NCI-H82 treated with DMSO at 0.1 percent for 48 hours (cell line): ENCODE measurements around the gene EVX2.

ENCODE experiments used
- DNase-seq: peaks from one replicate; lab custom pipeline; 2025; ENCODE audit not compliant: unreplicated experiment; lab: John Stamatoyannopoulos, UW

EVX2 gene

DNA sequence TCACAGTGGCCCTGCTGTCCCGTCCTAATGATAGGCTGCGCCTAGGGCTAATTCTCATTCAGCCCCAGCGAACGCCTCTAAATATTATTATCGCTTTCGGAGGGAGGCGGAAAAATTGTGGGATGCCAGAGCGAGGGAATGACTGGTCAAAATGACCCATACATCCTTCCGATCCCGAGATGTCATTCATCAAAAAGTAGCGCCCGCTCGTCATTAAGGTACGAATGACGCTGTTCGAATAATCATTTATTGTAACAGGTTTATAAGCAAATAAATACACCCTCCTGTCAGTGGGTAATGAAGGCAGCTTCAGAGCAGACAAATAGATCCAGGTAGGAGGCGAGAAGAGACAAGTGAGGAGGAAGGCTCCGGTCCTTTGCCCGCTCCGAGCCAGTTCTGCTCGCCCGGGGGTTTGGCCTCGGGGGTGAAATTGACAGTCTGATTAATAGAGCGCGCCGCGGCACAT, at the start of gene EVX2:
Gene EVX2, minus strand, starts transcription at position 167 of the 466 bp plus-strand sequence. CDS start 186 bp downstream, outside the sequence.
- no peak for DNase-seq

DNA sequence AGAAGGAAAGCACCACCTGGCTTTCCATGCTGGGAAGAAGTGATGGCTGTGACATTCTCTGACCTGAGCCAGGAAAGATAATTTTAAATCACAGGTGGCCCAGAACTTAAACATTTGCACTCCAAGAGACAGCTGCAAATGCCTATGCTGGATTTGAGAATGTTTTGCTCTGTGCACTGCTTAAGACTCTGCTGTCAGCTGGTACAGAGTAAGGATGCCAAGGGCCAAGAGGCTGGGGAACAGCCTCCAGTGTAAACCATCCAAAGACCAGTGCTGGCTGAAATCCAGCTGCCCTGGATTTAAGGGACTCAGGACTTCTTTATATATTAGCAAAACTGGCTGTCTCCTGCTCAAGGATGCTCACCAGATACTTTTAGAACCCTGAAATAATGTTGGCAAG, 49.6 kb upstream of the EVX2 start:
- no peak for DNase-seq

DNA sequence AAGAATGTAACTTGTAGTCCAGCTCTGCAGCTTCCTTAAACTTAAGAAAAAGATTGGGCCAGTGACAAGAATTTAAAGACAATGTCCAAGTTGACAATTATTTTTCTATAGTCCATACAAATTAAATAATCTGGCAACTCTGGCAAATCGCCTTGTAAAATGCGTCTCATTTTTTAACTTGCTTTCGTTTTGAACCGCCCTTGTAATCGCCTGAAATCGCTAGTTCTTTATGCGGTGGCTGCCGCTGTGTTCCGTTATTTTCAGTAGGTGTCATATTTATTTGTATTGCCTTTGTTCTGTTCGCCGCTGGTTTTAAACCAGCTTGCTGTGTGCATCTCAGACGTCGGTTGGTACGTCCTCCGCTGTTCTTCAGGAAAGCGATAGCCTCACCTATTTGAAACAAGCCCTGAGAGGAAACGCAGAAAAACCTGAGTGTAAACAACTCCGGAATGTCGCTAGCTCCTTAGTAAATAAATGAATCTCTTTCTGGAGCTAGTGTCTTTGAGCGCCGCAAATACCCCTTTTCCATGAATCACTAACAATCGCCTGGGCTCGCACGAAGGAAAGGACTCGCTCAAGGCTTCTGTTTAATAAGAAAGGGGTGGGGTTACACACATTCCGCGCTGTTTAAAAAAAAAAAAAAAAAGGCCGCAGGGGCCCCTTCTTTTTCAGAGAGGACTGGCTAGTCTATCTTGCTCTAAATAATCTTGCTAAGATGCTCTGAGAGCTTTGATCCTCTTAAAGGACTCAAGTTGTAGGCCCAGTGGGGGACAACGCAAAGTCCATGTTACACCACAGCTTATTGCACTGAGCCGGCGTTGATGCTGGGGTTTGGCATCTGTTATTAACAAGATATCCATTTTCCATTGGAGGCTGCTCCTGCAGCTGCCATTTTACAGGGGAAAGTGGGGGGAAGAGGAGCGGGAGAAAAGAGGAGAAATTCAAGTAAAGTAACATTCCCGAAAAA, 48.7 kb upstream of the EVX2 start:
- peak; percentile 75 for DNase-seq

DNA sequence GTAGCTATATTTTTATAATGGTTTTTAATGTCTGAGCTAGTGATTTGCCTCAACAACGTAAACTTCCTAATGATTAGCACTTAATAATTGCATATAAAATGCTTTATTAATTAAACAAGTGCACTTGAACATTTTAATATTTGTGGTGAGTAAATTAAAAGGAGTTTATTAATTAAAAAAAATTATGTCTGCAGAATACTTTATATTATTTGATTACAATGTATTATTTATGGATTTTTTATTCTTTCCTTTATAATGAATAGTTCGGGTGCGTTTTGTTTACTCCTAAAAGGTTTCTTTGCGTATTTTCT, 48.0 kb upstream of the EVX2 start:
- no peak for DNase-seq

DNA sequence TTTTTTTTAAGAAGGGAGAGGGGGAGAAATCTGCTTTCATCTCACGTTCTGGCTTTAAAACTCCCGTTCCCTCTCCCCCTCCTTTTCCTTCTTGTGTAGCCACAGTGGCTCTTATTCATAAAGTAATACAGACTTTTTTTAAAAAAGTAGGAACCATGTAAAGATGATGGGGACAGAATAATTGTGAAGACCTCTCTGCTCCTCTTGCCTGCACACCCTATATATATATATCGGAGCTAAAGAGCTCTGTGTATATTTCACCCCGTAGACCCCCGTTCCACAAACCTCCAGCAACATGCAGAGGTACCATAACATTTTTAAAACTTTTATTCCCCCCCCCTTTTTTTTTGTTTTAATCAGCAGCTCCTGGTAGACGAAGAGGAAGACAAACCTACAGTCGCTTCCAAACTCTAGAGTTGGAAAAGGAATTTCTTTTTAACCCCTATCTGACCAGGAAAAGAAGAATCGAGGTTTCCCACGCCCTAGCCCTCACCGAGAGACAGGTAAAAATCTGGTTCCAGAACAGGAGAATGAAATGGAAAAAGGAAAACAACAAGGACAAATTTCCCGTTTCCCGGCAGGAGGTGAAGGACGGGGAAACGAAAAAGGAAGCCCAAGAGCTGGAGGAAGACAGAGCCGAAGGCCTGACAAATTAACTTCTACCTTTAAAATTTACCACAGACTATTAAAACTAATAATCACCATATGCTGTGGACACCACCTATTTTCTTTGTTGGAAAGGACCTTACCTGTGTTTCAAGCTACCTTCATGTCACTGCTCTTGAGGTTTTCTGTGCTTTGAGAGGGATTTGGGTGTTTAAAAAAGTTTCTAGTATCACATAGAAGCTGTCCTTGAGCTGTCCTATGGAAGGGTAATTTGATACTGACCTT, 47.4 kb upstream of the EVX2 start:
- no peak for DNase-seq

DNA sequence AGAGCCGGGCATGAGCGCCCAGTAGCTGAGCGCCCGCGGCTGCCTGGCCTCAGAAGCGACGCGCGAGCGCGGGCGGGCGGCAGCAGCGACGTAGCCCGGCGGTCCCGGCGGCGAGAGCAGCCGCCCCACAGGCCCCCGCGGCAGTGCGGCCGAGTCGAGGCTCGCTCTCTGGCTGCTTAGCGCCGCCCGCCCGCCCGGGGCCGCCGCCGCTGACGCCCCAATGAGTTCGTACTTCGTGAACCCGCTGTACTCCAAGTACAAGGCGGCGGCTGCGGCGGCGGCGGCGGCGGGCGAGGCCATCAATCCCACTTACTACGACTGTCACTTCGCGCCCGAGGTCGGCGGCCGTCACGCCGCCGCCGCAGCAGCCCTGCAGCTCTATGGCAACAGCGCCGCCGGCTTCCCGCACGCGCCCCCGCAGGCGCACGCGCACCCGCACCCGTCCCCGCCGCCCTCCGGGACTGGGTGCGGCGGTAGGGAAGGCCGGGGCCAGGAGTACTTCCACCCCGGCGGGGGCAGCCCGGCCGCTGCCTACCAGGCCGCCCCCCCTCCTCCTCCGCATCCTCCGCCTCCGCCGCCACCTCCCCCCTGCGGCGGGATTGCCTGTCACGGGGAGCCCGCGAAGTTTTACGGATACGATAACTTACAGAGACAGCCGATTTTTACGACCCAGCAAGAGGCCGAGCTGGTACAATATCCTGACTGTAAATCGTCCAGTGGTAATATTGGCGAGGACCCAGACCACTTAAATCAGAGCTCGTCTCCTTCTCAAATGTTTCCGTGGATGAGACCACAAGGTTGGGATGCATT, 46.6 kb upstream of the EVX2 start:
- DNase-seq, result no peak

DNA sequence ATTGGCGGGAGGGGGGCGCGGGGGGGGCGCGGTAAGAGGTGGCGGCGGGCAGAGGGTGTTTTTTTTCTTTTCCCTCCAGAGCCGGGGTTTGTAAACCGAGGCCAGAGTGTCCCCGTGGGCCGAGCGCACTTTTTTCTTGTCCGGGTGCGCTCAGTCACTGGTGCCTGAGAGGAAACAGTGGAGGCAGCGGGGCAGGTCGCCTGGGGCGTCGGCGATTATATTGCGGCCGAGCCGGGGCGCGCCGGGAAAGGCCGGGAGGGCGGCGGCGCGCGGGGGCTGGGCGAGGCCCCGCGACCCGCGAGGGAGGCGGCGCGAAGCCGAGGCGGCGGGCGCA, 46.0 kb upstream of the EVX2 start:
- no peak for DNase-seq

DNA sequence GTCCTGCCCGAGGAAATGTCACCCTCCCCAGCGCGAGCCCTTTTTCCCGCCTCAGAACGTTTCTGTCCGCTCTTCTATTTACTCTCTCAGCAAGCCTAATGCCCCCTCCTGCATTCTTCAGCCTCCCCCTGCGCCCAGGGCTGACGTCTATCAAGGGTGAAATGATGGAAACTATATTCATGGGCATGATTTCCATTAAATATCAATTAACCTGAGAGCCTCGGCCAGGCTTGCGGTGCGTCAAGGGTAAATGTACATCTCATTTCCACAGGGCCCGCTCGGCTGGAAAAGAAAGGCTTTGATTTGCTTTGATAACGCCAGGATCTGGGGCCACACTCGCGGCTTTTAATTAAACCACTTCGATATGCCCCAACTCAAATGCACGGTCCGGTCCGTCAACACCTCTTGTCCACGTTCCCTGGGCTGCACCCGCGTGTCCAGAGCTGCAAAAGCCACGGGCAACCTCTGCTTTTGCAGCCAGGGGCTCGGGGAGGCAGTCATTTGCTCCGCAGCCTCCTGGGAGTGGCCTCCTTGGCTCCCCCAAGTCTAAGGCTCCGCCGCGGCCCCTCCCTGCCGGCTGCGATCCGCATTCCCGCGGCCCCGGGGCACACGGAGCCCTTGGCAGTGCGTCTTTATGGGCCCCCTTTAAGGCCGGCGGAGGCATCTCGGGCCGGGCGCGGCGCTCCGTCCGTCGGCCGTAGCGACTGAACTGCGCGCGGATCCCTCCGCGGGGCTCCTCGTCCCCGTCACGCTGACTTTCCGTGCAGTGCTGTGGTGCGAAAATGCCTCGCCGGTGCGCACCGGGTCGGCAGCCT, 45.4 kb upstream of the EVX2 start, which contains the start of gene HOXD8:
Gene HOXD8, plus strand, starts transcription at position 724 of the 815 bp plus-strand sequence. CDS start 662 bp downstream, outside the sequence.
- peak; percentile 35 for DNase-seq

DNA sequence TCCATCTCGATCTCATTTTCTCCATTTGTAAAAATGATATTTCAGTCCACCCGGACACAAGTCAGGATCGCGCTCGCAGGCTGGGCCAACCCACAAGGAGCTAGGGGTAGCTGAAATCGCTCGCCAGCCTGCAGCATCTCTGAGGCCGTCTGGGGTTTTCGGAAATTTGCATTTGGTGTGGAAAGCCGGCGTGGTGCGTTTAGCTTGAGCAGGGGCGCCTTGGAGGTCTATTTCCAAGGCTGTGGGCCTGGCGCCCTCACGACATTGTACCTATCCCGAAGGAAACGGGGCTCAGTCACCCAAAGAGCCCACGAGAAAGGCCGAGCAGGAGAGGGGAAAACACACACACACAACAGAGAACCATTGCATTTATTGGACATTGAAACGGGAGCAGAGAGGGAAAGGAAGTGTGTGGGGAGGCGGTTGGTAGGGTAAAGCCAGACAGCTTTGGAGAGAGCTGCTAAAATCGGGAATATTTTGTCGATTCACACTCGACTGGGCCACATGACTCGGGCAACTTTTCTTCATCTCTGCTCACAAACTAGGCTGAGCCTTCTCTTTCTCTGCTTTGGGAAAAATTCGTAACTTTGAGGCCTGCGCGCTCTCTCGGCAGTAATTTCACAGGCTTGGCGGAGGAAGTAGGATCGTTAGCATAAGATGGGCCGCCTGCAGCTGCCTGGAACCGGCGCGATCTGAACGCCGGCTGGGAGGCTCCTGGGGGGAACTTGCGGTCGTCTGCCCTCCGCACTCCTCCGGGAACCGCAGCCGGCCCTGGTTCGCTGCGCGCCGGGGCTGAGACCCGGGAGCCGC, 44.6 kb upstream of the EVX2 start:
- DNase-seq, result no peak

DNA sequence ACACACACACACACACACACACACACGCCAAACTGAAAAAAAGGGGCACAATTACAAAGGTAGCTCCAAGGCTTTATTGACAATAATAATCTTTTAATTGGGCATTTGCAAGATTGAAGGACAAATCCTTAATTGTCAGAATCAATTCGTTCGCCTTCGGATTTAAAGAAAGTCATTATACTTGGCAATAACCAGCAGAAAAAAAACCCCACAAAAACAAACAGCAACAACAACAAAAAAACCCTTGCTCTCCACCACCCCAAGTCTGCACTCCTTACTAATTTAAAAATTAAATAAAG, 44.0 kb upstream of the EVX2 start:
- no peak for DNase-seq

DNA sequence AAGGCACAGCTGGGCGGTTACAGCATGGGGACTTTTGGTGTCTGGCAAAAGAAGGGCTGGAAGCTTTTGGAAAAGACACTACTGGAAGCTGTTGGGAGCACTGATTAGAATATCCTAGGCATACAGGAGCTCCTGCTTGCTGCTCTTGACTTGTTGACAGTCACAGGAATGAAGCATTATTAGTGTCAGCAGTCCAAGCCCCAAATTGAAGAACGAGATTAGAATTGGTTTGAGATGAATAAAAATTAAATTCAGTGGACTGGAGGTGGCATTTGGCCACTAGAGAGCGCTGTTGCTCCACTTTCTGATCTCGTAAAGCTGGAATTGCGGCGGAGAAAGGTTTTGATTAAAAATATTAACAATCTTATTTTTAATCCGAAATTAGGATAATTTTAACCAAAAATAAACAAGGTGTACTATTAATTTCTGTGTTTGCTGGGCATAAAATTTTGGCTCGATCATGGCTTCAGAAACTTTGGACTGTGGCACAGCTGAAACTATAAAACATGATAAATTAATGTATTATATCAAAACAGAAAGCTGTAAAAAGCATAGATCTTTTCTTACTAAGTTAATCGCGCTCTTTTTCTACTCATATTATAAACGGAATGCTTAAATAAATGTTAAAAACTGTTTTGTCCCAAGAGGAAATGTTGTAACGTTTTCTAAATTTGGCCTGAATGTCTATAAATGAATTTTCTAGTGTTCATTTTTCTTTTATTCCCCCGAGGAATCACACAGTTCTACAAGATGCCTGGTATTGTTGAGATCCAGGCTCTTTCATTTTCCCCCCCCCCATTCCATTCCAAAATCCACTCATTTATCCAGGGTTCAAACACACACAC, 43.4 kb upstream of the EVX2 start:
- DNase-seq, result peak; percentile 23

DNA sequence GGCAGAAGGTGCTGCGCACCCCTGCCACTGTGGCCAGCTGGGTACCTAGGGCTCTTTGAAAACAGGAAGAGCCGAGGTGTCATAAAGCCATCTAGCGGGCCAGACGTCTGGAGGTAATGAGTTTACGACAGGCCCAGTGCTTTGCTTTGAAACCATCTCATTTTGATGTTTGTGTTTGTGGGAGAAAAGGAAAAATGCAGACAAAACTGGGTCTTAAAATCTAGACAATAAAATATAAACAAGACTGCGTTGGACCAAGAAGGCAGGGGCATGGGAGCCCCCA, 42.0 kb upstream of the EVX2 start:
- no peak for DNase-seq

DNA sequence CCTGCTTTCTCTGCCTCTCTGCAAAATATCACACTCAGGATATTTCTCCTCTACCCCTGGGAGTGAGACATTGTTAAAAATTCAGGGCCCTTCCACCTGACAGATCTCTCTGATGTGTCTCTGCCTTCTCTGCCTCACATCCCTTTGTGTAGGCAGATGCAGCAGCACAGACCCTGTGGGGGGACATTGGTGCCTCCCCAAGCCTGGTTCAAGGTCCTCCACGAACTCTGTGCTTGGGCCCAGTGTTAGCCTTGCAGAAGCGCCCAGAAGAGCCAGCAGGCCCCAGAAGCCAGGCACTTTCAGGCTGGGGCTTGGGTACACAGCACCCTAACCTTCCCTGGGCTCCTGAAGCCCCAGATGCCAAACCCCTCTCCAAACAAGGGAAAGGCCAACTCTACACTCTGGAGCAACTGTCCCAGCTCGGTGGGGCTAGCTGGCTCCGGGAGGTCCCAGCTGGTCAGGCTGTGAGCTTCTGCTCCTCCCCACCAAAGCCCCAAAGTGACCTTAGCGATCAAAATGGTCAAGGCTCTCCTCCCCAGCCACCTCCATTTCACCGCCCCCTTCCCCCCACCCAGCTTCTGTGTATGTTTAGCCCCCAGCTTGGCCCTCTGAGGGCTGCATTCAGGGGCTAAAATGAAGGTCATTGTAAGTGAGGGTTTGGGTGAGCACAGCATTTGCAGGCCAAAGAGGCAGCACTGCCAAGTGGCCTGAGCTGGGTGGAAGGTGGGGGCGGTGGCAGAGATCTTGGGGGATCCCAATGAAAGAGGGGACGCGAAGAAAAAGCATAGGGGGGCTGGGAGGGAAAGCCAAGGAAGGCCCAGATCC, 41.4 kb upstream of the EVX2 start:
- DNase-seq, result no peak

DNA sequence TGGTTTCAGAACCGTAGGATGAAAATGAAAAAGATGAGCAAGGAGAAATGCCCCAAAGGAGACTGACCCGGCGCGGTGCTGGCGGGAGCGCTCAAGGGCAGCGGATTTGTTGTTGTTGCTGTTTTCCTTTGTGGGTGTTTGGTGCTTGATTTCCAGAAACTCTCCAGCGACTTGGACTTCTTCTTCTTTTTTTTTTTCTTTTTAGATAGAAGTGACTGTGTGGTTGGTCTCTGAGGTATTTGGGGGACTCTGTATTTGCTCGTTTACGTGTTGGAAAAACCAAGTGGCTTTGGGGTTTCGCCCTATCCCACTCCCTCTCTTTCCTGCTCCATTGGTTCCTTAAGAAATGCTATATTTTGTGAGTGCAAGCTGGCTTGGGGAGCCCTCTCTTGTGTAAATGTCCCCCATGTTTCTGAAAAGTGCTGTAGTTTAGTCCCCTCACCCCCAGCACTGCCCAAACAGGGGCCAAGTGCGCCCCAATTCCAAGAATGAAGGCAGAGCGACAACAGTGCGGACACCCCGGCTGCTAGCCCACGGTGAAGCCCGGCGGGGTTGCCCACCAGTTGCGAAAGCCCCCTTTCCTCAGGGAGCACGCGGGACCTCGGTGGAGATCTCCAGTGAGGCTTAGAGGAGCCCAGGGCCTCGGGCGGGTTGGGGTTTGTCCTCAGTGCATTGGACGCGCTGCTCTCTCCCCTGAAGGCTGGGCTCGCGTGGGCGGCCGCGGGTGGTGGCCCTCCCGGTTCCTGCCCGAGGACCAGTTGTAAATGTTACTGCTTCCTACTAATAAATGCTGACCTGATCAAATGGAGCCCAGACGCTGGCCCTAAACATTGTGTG, 40.6 kb upstream of the EVX2 start:
- no peak for DNase-seq

DNA sequence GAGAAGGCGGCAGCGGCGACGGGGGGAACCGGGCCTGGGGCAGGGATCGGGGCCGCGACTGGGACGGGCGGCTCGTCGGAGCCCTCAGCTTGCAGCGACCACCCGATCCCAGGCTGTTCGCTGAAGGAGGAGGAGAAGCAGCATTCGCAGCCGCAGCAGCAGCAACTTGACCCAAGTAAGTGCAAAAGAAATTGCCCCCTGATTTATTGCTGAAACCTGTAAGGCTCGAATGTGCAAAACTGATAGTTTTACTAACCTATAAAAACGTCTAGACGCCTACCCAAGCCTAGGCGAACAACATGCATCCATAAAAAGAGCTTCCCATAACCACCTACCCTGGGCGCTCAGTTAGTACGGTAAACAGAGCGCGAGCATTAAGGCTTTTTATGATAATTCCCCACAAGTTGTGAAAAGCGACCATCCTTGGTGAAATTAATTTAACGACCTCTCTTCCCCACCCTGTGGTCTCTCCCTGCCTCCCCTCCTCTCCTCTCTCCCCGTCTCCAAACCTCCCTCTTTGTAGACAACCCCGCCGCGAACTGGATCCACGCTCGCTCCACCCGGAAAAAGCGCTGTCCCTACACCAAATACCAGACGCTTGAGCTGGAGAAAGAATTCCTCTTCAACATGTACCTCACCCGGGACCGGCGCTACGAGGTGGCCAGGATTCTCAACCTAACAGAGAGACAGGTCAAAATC, 39.8 kb upstream of the EVX2 start:
- DNase-seq, result no peak

DNA sequence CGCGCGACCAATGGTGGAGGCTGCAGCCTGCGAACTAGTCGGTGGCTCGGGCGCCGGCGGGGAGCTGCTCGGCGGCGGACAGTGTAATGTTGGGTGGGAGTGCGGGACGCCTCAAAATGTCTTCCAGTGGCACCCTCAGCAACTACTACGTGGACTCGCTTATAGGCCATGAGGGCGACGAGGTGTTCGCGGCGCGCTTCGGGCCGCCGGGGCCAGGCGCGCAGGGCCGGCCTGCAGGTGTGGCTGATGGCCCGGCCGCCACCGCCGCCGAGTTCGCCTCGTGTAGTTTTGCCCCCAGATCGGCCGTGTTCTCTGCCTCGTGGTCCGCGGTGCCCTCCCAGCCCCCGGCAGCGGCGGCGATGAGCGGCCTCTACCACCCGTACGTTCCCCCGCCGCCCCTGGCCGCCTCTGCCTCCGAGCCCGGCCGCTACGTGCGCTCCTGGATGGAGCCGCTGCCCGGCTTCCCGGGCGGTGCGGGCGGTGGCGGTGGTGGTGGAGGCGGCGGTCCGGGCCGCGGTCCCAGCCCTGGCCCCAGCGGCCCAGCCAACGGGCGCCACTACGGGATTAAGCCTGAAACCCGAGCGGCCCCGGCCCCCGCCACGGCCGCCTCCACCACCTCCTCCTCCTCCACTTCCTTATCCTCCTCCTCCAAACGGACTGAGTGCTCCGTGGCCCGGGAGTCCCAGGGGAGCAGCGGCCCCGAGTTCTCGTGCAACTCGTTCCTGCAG, 39.1 kb upstream of the EVX2 start, which contains the start of gene HOXD9:
Gene HOXD9, plus strand, starts transcription at position 37 of the 728 bp plus-strand sequence. Its CDS starts 50 bp downstream, at position 87.
- no peak for DNase-seq
